ENCODE results near the gene KITLG.
"Not testable (repeated sequence)": the region's sequence is repeated elsewhere in the genome, so short reads cannot be mapped to it uniquely, and the experiment has no call there.

The KITLG gene, protein sequence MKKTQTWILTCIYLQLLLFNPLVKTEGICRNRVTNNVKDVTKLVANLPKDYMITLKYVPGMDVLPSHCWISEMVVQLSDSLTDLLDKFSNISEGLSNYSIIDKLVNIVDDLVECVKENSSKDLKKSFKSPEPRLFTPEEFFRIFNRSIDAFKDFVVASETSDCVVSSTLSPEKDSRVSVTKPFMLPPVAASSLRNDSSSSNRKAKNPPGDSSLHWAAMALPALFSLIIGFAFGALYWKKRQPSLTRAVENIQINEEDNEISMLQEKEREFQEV

DNA sequence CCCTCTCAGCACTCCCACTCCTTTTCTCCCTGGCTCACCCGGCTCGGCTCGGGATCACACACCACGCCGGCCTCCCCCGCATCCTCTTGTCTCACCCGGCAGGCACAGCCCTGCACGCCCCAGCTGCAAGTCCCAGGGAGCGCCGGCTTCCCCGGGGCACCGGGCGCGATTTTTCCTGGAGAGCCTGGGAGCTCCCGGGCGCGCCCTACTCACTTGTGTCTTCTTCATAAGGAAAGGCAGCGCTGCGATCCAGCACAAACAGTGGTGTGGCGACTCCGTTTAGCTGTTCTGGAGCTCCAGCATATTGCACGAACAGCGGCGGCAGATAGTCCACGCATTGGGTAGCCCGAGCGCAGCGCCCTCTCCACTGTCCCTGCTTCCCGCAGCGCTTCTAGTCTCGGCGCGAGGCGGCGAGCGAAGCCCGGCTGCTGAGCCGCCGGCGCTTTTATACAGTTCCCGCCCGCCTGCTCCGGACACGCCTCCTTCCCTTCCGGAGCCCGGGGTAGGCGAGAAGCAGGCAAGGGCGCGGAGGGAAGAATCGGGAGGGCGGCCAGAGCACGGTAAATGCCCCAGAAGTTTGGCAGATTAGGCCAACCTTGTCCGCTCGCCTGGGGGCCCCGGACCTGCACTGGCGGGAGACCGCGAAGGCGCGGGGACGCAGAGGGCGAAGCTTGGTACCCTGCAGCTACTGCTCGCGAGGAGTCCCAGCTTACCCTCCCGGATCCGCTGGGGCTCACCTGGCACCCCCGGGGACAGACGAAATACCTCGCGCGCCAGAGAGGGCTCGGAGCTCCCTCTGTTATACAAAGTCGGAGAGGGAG lies at the start of gene KITLG:
Gene KITLG, minus strand, starts transcription at position 421 of the 821 bp plus-strand sequence. Its CDS starts 193 bp downstream, at position 228.
- H3K27ac Mint-ChIP-seq = peak within 1 kb of the TSS; percentile 51
- DNase-seq = no peak
- H3K4me1 Mint-ChIP-seq = peaks cover 8 to 14% of the 10 kb centered on the region in 2 donors
- H3K36me3 Mint-ChIP-seq = no peaks in the 10 kb centered on the region
- H3K4me3 Mint-ChIP-seq = peak within 1 kb of the TSS; percentile 62 to 75
- peaks cover 0 to 2% of the 10 kb centered on the region in 2 donors for H3K9me3 Mint-ChIP-seq
- peak; percentile 57 to 67 for ATAC-seq (replicated peaks)
- H3K27me3 Mint-ChIP-seq = peaks cover 23 to 37% of the 10 kb centered on the region in 2 donors

DNA sequence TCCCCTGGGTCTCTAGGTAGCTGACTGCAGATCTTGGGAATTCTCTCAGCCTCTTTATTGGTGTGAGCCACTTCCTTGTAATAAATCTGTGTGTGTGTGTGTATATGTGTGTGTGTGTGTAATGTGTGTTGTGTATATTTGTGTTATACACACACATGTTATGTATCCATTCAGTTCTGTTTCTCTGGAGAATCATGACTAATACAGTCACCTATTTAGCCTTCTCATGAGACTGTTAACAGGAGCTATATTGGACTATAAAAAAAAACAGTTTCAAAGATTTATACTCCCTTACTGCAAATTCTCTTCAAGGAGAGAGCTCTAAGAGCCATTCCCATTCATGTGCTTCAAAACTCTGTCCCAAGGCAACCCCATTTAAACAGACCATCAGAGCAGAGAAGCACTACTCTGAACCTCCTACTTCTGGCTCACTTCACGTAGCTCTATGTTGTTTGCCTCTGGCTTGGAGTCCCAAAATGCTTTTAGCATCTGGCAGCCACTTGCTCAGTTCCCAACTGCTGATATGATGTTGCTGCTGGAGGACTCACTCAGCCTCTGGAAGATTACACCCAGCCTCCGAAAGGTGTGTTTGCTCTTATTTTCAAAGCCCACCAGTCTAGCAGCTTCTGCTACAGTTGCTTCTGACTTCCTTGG lies 48.7 kb upstream of the KITLG start:
- Mint-ChIP-seq H3K27ac (no peak overlapping the region), H3K4me1 (no peaks in the 10 kb centered on the region), H3K4me3 (no peak overlapping the region), H3K36me3 (no peaks in the 10 kb centered on the region), H3K27me3 (no peaks in the 10 kb centered on the region), H3K9me3 (no peaks in the 10 kb centered on the region)
- DNase-seq (no peak), ATAC-seq (replicated peaks) (no peak)

DNA sequence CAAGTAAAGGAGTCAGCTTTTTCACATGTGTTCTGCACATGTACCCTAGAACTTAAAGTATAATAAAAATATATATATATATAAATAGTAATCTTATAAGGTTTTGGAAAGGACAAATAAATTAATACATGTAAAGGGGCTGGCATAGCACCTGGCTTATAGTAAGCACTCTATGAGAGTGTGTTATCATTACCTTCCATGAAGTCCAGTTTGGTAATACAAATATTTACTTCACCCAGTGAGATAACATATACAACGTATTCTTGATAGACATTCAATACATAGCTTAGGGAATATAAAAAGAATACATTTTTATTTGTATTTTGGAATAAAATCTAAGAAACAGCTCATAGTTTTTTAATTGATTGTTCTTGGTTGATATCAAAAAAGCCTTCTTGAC lies 47.8 kb upstream of the KITLG start:
- not testable (repeated sequence) for H3K36me3 Mint-ChIP-seq; H3K9me3 Mint-ChIP-seq; ATAC-seq (replicated peaks)

DNA sequence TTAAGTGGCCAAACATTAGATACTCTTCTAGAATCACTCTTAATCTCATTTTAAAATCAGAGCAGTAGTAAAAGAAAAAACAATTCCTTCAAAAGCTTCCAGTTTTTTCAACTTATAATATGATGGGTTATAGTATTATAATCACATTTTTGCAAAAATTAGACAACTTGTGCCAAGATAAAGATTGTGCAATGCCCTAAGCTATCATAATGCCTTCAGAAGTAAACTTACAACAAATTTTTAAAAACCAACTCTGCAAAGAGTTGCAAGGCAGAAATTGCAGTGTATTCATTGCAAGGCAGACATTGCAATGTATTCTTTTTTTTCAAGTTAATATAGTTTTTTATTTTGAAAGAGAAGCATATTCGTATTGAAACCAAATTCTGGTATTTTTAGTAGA lies 47.2 kb upstream of the KITLG start:
- Mint-ChIP-seq H3K36me3 (no peaks in the 10 kb centered on the region), H3K9me3 (no peaks in the 10 kb centered on the region), H3K27me3 (no peaks in the 10 kb centered on the region), H3K27ac (no peak overlapping the region), H3K4me3 (no peak overlapping the region), H3K4me1 (no peaks in the 10 kb centered on the region)
- DNase-seq (no peak), ATAC-seq (replicated peaks) (no peak)

More for the DNA sequence above, 47.8 kb upstream of the KITLG start:
- not testable (repeated sequence) for H3K4me3 Mint-ChIP-seq, H3K4me1 Mint-ChIP-seq, H3K27ac Mint-ChIP-seq, H3K27me3 Mint-ChIP-seq, DNase-seq

DNA sequence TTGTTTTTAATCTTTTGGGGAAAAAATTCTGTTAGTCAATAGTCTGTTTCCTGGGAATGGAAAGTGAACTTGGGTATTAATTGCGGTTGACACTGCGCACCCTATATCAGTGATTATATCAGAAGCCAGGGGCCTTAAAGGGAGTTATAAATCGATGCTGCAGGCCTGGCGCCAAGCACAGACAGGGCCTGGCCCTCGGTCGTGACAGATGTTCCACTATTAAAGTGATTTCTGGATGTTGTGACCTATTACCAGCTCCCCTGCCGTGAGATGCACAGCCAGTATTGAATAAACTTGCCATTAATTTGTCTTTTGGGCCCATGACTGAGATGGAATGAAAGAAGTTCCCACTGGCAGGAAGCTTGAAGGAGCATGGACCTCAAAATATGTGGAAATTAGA lies 45.1 kb upstream of the KITLG start:
- no peak for DNase-seq
- Mint-ChIP-seq H3K27ac (no peak overlapping the region), H3K36me3 (no peaks in the 10 kb centered on the region), H3K4me1 (no peaks in the 10 kb centered on the region), H3K9me3 (no peaks in the 10 kb centered on the region), H3K4me3 (no peak overlapping the region), H3K27me3 (no peaks in the 10 kb centered on the region)
- no peak for ATAC-seq (replicated peaks)

DNA sequence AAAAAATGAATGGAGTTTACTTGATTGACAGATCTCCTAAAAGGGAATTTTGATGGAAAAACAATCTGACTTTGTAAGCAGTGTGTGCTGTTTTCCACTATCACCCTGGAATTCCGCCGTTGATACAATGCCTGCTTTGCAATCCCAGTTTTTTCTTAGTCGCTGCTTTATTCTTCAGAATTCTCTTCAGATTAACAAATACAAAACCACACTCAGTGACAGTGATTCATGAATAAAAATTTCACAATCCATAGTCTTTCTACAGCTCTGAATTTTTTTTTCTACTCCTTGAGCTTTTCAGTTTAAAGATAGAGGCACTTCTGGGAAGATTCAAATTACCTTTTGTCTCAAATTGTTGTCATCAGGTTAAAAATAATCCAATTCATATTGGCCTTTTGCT lies 44.6 kb upstream of the KITLG start:
- Mint-ChIP-seq H3K9me3 (no peaks in the 10 kb centered on the region), H3K4me3 (no peak overlapping the region), H3K27me3 (no peaks in the 10 kb centered on the region), H3K36me3 (no peaks in the 10 kb centered on the region), H3K27ac (no peak overlapping the region), H3K4me1 (no peaks in the 10 kb centered on the region)
- DNase-seq (no peak), ATAC-seq (replicated peaks) (no peak)

DNA sequence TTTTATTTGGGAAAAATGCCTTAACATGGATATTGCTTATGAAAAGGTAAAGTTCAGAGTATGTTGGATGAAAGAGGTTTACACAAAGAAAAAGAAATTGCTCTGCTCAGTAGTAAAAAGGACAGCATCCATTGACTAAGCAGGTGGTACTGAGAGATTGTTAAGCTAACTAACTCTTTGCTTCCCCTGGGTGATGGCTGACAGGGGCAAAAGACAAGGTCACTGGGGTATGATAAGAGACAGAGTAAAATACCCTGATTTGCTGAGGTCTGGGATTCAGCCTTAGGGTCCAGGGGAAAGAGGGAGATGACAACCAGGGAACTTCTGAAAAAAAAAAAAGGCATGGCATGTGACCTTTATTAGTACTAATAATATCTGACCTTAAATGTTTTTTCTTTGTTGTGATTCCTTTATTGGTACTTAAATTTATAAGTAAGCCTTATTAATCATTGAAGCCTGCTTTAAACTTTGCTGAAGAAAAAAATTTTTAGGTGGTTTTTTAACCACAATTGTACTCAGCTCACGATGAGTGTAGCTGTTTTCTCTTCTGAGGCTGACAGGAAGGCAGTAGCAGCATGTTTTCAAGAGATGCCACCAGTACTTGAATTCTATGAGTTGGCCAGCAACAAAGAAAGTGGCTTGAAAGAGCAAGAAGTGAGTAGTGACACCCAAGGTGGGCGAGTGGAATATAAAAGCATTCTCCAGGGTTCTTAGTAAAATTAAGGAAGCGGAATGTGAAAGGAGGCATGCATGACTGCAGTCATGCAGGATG lies 43.7 kb upstream of the KITLG start:
- Mint-ChIP-seq H3K27ac (no peak overlapping the region), H3K9me3 (no peaks in the 10 kb centered on the region), H3K36me3 (no peaks in the 10 kb centered on the region), H3K27me3 (no peaks in the 10 kb centered on the region), H3K4me3 (no peak overlapping the region), H3K4me1 (no peaks in the 10 kb centered on the region)
- DNase-seq = no peak
- ATAC-seq (replicated peaks) = no peak

DNA sequence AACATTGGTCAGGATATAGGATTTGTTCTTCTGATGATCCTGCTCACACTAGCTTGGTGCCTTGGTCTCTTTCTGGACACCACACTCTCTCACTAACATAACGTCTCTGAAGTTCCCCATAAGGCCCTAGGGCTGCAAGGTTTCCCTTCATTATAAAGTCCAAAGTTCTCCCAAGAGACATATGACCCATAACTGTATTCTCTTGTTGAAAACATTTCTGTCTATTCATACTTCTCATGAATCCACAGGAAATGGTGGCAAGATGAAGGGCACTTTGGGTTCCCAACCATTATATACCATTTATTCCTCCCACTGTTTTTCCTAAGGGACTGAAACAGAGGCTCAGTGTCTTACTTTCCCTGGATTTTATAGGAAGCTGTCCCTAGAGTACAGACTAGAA lies 37.1 kb upstream of the KITLG start:
- ATAC-seq (replicated peaks) = no peak
- Mint-ChIP-seq H3K36me3 (no peaks in the 10 kb centered on the region), H3K27me3 (no peaks in the 10 kb centered on the region), H3K27ac (no peak overlapping the region), H3K4me1 (no peaks in the 10 kb centered on the region), H3K4me3 (no peak overlapping the region), H3K9me3 (peaks cover 0 to 4% of the 10 kb centered on the region in 2 donors)
- no peak for DNase-seq

DNA sequence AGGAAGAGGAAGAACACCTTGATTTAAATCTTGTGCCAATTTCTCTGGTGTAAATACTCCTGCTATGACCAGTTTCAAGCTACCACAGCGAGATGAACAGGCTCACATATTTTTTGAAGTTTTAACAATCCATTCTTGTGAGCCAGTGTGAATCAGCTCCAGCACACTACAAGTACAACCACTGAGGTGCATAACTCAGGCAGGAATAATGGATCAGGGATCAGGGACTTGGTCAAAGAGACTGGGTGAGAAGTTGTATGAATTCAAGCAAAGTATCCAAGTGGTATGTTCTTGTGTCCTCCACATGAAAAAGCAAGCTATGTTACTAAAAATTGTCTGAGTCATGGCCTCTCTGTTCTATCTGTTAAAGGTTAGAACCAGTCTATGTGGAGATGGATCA lies 35.2 kb upstream of the KITLG start:
- H3K9me3 Mint-ChIP-seq = peaks cover 7 to 9% of the 10 kb centered on the region in 2 donors
- H3K4me3 Mint-ChIP-seq = no peak overlapping the region
- ATAC-seq (replicated peaks) (no peak), DNase-seq (no peak)
- no peaks in the 10 kb centered on the region for H3K4me1 Mint-ChIP-seq
- no peaks in the 10 kb centered on the region for H3K36me3 Mint-ChIP-seq
- no peaks in the 10 kb centered on the region for H3K27me3 Mint-ChIP-seq
- H3K27ac Mint-ChIP-seq = no peak overlapping the region

DNA sequence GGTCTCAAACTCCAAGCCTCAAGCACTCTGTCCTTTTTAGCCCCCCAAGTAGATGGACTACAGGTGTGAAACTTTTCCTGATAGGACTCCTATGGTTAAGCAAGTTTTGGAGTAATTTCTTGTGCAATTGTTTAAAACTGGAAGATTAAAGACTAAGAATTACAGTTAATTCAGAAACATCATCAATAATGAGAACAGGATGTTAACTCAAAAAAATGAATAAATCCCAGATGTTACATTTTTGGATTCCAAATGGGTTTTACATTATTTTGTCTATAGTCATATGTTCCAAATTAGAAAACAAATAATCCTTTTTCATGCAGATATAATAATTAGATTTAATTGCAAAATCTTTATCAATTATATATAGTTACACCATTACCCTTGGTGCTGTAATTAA lies 24.4 kb upstream of the KITLG start:
- peaks cover 8 to 19% of the 10 kb centered on the region in 2 donors for H3K9me3 Mint-ChIP-seq
- DNase-seq (no peak), ATAC-seq (replicated peaks) (no peak)
- H3K4me1 Mint-ChIP-seq = no peaks in the 10 kb centered on the region
- H3K27me3 Mint-ChIP-seq = no peaks in the 10 kb centered on the region
- no peaks in the 10 kb centered on the region for H3K36me3 Mint-ChIP-seq
- no peak overlapping the region for H3K4me3 Mint-ChIP-seq
- H3K27ac Mint-ChIP-seq = no peak overlapping the region

DNA sequence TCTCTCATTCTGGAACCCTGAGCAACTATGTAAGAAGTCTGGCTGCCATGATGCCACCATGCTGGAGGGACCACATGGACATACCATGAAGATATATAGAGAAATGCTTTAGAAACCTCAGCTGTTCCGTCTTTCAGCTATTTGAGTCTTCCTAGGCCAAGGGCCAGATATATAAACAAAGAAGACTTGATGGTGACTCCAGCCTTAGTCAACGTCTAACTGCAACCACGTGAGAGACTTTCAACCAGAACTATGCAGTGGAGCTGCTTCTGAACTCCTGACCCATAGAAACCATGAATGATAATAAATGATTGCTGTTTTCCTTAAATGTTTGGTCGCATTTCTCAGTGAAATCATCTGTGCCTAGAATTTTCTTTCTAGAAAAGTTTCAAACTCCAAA lies 20.0 kb upstream of the KITLG start:
- no peak for DNase-seq
- ATAC-seq (replicated peaks) = no peak
- H3K27ac Mint-ChIP-seq = no peak overlapping the region

DNA sequence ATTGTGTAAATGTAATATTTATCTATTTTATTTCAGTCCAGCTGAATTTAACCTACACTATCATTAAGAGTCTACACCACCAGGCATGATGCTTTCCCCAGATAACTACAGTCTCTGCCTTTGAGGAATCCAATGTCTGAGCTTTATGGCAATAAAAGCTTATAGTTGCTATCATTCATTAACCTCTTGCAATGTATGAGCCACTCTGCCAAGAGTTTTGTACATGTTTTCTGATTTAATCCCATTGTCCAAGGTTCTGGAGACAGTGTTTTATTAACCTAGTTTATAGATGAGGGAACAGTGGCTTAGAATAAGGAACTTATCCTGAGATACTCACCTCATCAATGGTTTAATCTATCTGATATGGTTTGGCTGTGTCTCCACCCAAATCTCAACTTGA lies 17.1 kb upstream of the KITLG start:
- no peak overlapping the region for H3K27ac Mint-ChIP-seq
- no peaks in the 10 kb centered on the region for H3K36me3 Mint-ChIP-seq
- peaks cover 0 to 3% of the 10 kb centered on the region in 2 donors for H3K9me3 Mint-ChIP-seq
- no peaks in the 10 kb centered on the region for H3K27me3 Mint-ChIP-seq
- H3K4me3 Mint-ChIP-seq = no peak overlapping the region
- ATAC-seq (replicated peaks) = no peak
- H3K4me1 Mint-ChIP-seq = no peaks in the 10 kb centered on the region
- DNase-seq = no peak

More for the DNA sequence above, 20.0 kb upstream of the KITLG start:
- Mint-ChIP-seq H3K36me3 (no peaks in the 10 kb centered on the region), H3K4me1 (no peaks in the 10 kb centered on the region), H3K9me3 (peaks cover 0 to 6% of the 10 kb centered on the region in 2 donors), H3K4me3 (no peak overlapping the region), H3K27me3 (no peaks in the 10 kb centered on the region)

DNA sequence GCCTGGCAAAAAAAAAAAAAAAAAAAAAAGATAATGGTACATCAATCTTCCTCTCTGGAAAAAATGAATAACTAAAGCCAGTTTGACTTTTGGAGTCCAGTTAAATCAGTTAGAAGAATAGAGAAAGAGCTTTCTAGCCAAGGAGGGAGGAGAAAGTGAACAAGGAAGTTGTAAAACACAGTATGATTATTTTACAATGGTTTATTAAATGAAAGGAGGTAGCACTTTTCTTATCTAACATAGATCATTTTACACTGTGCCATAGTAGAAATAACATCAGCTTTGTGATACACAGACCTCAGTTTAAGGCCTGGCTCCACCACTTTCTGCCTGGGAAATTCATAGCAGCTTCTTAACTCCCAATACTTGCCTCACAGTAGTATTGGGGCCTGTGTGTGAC lies 15.4 kb upstream of the KITLG start:
- no peaks in the 10 kb centered on the region for H3K27me3 Mint-ChIP-seq
- no peak for ATAC-seq (replicated peaks)
- H3K4me1 Mint-ChIP-seq = no peaks in the 10 kb centered on the region

DNA sequence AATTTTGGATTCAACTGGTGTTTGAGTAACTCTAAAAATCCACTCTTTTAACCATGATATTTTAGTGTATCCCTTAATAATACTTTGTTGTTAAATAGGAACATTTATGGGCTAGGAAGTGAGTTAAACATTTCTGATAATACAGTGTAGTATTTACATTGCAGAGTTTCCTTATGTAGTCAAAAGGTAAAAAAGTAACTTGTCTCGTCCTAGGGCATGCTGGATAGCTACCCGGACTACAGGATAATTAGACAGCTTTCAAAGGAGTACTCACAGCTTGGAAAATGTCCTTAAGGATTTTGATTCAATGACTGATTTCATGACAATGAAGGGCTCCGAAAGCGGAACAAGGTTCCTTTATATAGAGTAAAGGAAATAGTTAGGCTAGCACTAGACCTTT lies 14.5 kb upstream of the KITLG start:
- H3K4me3 Mint-ChIP-seq = no peak overlapping the region
- no peak for ATAC-seq (replicated peaks)
- H3K36me3 Mint-ChIP-seq = no peaks in the 10 kb centered on the region
- H3K4me1 Mint-ChIP-seq = no peaks in the 10 kb centered on the region
- H3K27ac Mint-ChIP-seq = no peak overlapping the region
- no peak for DNase-seq
- H3K27me3 Mint-ChIP-seq = no peaks in the 10 kb centered on the region
- no peaks in the 10 kb centered on the region for H3K9me3 Mint-ChIP-seq

More for the DNA sequence above, 15.4 kb upstream of the KITLG start:
- Mint-ChIP-seq H3K36me3 (no peaks in the 10 kb centered on the region), H3K27ac (no peak overlapping the region), H3K4me3 (no peak overlapping the region), H3K9me3 (no peaks in the 10 kb centered on the region)
- no peak for DNase-seq

Data from stimulated activated naive B cell treated with anti-CD40 and anti-IgM and Interleukin-4, amounts not matched to agents 10 μg/mL and 1 μg/mL and 100 μg/mL, for 72 hours (primary cell).